Activated CD4-positive, alpha-beta T cell treated with anti-CD3 and anti-CD28 coated beads for 24 hours (primary cell): ENCODE measurements around the gene MTX1.

Experiments used
- DNase-seq, 2 donors: peaks; one replicate each; pipeline ENCODE4 v3.0.0-alpha.2; 2020; ENCODE audit warnings: low read depth in 2 of 2

The MTX1 gene

GRCh38 chr1:155261493-155261851 lies 53.0 kb downstream of the MTX1 start:
- DNase-seq: no peak

- peak; percentile 81 to 84 for DNase-seq
These were observed 53.6 kb downstream of the MTX1 start, which contains the start of gene SCAMP3 for GRCh38 chr1:155261852-155262673. TSS of gene SCAMP3 (minus strand) at chr1:155262360. CDS start at chr1:155262151, 209 bp downstream.

DNA sequence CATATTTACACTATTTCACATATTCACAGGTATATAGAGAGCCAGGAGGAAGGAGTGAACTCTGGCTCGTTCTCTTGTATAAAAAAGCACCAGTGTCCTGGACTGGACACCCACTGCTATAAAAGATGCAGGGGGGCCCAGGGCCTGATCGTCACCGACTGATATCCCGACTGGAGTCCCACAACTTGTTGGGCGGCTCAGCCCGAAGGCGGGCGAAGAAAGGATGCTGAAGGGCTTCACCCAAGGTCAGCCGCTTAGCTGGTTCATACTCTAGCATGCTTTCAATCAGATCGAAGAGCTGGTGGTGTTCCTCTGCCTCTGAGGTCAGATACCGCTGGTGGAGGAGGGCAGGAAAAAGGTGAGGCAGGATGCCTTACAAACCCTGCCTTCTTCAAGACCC lies 54.6 kb downstream of the MTX1 start:
- DNase-seq: no peak
